HG03097 (cell line): ENCODE data around the gene ZNF839.
"Not testable (repeated sequence)": the region's sequence is repeated elsewhere in the genome, so short reads cannot be mapped to it uniquely, and the experiment has no call there.

ENCODE experiments used
- ATAC-seq: cut with Tn5 transposase; IDR thresholded peaks from one replicate; pipeline ENCODE4 v1.9.1; 2021; ENCODE audit not compliant: unreplicated experiment, low FRiP score

Gene ZNF839

GRCh38 chr14:102304611-102305506 lies 14.7 kb upstream of the ZNF839 start, which contains the start of gene MOK:
Gene MOK, minus strand, starts transcription at chr14:102305164. Its CDS starts 196 bp downstream, at chr14:102304968.
- ATAC-seq = peak; percentile 91

GRCh38 chr14:102314242-102315011 lies 5.1 kb upstream of the ZNF839 start:
- ATAC-seq = peak; percentile 55

GRCh38 chr14:102315121-102315520 lies 4.4 kb upstream of the ZNF839 start:
- no peak for ATAC-seq

GRCh38 chr14:102316338-102316742 lies 3.2 kb upstream of the ZNF839 start:
- no peak for ATAC-seq

GRCh38 chr14:102316743-102317563 lies 2.6 kb upstream of the ZNF839 start:
- peak; percentile 59 for ATAC-seq

- ATAC-seq = no peak
Measured at GRCh38 chr14:102317564-102318248, 1.8 kb upstream of the ZNF839 start.

GRCh38 chr14:102318781-102319276 lies 717 bp upstream of the ZNF839 start:
- no peak for ATAC-seq

GRCh38 chr14:102320033-102320660 lies 601 bp downstream of the ZNF839 start:
- ATAC-seq = peak; percentile 16

GRCh38 chr14:102320671-102321455 lies 1.3 kb downstream of the ZNF839 start:
- no peak for ATAC-seq

- no peak for ATAC-seq
Measured at GRCh38 chr14:102321456-102322422, 2.2 kb downstream of the ZNF839 start.

- ATAC-seq = no peak
Measured at GRCh38 chr14:102323102-102323501, 3.6 kb downstream of the ZNF839 start.

- ATAC-seq = no peak
Measured at GRCh38 chr14:102325791-102326345, 6.3 kb downstream of the ZNF839 start.

- no peak for ATAC-seq
Measured at GRCh38 chr14:102326583-102326982, 7.0 kb downstream of the ZNF839 start.

- not testable (repeated sequence) for ATAC-seq
Measured at GRCh38 chr14:102329381-102329780, 9.8 kb downstream of the ZNF839 start.

- no peak for ATAC-seq
Measured at GRCh38 chr14:102330806-102331205, 11.3 kb downstream of the ZNF839 start.

GRCh38 chr14:102333390-102333789 lies 13.8 kb downstream of the ZNF839 start:
- no peak for ATAC-seq
